Measurements from ENCODE around the gene CCDC9B. TPM values are rescaled to one million over a fixed set of nuclear protein-coding genes. Genes with fewer than 3 reads are reported as not detected.

CCDC9B gene
- total RNA-seq, 1 experiment from 2014 or later: 1.4 TPM

DNA sequence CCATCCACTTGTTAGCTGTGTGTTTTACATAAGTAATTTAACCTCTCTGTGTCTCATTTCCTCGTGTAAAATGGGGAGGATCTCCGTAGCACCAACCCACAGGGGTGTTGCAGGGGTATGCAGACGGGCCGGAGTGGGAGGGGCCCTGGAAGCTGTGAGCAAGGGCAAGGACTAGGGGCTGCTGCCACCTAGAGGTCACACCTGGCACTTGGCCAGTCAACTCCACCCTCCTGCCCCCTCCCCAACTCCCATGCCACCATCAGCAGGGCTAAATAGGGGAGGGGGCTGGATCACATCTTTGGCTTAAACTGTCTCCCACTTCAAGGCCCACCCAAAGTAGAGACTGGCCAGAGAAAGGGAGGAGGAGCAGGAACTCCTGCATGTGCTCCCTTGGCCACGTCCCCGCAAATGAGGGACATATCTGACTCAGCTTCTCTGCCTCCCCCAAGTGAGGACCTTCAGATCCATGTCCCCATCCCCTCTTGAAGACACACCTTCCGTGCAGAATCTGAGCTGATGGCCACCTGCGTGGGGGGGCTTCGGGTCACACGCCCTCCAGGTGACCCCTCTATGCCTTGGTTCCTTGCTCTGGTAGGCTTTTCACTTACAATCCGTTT is 2.6 kb downstream of the CCDC9B start (continued):
- TF ChIP-seq, protein P1, sequence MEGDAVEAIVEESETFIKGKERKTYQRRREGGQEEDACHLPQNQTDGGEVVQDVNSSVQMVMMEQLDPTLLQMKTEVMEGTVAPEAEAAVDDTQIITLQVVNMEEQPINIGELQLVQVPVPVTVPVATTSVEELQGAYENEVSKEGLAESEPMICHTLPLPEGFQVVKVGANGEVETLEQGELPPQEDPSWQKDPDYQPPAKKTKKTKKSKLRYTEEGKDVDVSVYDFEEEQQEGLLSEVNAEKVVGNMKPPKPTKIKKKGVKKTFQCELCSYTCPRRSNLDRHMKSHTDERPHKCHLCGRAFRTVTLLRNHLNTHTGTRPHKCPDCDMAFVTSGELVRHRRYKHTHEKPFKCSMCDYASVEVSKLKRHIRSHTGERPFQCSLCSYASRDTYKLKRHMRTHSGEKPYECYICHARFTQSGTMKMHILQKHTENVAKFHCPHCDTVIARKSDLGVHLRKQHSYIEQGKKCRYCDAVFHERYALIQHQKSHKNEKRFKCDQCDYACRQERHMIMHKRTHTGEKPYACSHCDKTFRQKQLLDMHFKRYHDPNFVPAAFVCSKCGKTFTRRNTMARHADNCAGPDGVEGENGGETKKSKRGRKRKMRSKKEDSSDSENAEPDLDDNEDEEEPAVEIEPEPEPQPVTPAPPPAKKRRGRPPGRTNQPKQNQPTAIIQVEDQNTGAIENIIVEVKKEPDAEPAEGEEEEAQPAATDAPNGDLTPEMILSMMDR (IDR thresholded peaks at IDR 0.05): peak; percentile 87
- TF ChIP-seq MLX (CRISPR knock-in tag; IDR thresholded peaks at IDR 0.05) (no peak), FOXP4 (CRISPR knock-in tag; IDR thresholded peaks at IDR 0.05) (no peak), HMGA2 (CRISPR knock-in tag; IDR thresholded peaks at IDR 0.05) (no peak)
- TF ChIP-seq, protein P2, sequence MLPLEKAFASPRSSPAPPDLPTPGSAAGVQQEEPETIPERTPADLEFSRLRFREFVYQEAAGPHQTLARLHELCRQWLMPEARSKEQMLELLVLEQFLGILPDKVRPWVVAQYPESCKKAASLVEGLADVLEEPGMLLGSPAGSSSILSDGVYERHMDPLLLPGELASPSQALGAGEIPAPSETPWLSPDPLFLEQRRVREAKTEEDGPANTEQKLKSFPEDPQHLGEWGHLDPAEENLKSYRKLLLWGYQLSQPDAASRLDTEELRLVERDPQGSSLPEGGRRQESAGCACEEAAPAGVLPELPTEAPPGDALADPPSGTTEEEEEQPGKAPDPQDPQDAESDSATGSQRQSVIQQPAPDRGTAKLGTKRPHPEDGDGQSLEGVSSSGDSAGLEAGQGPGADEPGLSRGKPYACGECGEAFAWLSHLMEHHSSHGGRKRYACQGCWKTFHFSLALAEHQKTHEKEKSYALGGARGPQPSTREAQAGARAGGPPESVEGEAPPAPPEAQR (CRISPR knock-in tag; IDR thresholded peaks at IDR 0.05): no peak

DNA sequence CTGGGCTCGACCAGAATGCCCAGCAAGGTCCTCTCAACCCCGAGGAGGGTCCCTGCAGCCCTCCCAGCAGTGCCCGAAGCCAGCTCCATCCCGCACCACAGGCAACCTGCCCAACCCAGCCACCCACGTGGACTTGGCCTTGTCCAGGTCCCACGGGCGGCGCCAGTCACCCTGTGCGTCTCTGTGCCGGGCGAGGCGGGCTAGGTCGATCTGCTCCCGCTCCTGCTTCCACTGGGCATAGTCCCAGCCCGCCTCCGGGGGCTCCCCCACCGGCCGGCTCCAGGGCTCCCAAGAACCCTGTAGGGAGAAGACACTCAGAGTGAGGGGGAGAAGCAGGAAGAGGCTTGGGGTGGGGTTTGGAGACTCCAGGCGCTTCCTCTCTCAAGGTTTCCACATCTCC is 3.1 kb downstream of the CCDC9B start:
- peaks cover 5% of the 10 kb centered on the region for H3K27me3 Mint-ChIP-seq (ENCODE audit: low read depth)
- H3K9me3 Mint-ChIP-seq: no peaks in the 10 kb centered on the region
- ChIA-PET POLR2A (interaction anchor here (1.6 to 2.8 kb wide), 3 partner anchors 9 to 84 kb away, joined by 6 to 10 read pairs (median 6); partner anchors contain the start of gene INAFM2), CTCF (interaction anchor here (0.6 to 9.6 kb wide), 47 partner anchors 9 to 556 kb away, joined by 3 to 264 read pairs (median 8); partner anchors contain the start of genes BAHD1, DISP2, INAFM2 and IVD)
- peaks cover 42% of the 10 kb centered on the region for H3K4me1 Mint-ChIP-seq
- H3K36me3 Mint-ChIP-seq: no peaks in the 10 kb centered on the region
- H3K27ac Mint-ChIP-seq: no peak overlapping the region
- peak; percentile 4 for ATAC-seq
- no peak for DNase-seq (ENCODE audit: low spot score)
- TF ChIP-seq, protein P3, sequence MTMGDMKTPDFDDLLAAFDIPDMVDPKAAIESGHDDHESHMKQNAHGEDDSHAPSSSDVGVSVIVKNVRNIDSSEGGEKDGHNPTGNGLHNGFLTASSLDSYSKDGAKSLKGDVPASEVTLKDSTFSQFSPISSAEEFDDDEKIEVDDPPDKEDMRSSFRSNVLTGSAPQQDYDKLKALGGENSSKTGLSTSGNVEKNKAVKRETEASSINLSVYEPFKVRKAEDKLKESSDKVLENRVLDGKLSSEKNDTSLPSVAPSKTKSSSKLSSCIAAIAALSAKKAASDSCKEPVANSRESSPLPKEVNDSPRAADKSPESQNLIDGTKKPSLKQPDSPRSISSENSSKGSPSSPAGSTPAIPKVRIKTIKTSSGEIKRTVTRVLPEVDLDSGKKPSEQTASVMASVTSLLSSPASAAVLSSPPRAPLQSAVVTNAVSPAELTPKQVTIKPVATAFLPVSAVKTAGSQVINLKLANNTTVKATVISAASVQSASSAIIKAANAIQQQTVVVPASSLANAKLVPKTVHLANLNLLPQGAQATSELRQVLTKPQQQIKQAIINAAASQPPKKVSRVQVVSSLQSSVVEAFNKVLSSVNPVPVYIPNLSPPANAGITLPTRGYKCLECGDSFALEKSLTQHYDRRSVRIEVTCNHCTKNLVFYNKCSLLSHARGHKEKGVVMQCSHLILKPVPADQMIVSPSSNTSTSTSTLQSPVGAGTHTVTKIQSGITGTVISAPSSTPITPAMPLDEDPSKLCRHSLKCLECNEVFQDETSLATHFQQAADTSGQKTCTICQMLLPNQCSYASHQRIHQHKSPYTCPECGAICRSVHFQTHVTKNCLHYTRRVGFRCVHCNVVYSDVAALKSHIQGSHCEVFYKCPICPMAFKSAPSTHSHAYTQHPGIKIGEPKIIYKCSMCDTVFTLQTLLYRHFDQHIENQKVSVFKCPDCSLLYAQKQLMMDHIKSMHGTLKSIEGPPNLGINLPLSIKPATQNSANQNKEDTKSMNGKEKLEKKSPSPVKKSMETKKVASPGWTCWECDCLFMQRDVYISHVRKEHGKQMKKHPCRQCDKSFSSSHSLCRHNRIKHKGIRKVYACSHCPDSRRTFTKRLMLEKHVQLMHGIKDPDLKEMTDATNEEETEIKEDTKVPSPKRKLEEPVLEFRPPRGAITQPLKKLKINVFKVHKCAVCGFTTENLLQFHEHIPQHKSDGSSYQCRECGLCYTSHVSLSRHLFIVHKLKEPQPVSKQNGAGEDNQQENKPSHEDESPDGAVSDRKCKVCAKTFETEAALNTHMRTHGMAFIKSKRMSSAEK (CRISPR knock-in tag; IDR thresholded peaks at IDR 0.05; ENCODE audit: borderline replicate concordance): no peak
- TF ChIP-seq ZBTB21 (CRISPR knock-in tag; IDR thresholded peaks at IDR 0.05; ENCODE audit: borderline replicate concordance) (no peak), IRF2 (CRISPR knock-in tag; IDR thresholded peaks at IDR 0.05; ENCODE audit: borderline replicate concordance, low read depth) (no peak)
- TF ChIP-seq, protein P4, sequence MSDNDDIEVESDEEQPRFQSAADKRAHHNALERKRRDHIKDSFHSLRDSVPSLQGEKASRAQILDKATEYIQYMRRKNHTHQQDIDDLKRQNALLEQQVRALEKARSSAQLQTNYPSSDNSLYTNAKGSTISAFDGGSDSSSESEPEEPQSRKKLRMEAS (CRISPR knock-in tag; IDR thresholded peaks at IDR 0.05): 0 out of 2 replicates have a peak, but pooled peaks have one; percentile 12
- H3K4me3 Mint-ChIP-seq: no peak overlapping the region

- Mint-ChIP-seq H3K36me3 (no peaks in the 10 kb centered on the region), H3K4me3 (no peak overlapping the region), H3K27ac (no peak overlapping the region), H3K27me3 (ENCODE audit: low read depth) (peaks cover 5% of the 10 kb centered on the region), H3K9me3 (no peaks in the 10 kb centered on the region), H3K4me1 (peaks cover 42% of the 10 kb centered on the region)
- POLR2A ChIA-PET: interaction anchor here (1.6 to 2.8 kb wide), 2 partner anchors 8 to 14 kb away, joined by 6 to 10 read pairs; partner anchors contain the start of gene INAFM2
- ATAC-seq (peak; percentile 29), DNase-seq (ENCODE audit: low spot score) (peak; percentile 69)
- CTCF ChIA-PET: interaction anchor here (0.6 to 9.6 kb wide), 42 partner anchors 8 to 557 kb away, joined by 3 to 264 read pairs (median 11); partner anchors contain the start of genes BAHD1, DISP2, INAFM2 and IVD
- TF ChIP-seq, protein P4 (CRISPR knock-in tag; IDR thresholded peaks at IDR 0.05): no peak
- TF ChIP-seq ZBTB21 (CRISPR knock-in tag; IDR thresholded peaks at IDR 0.05; ENCODE audit: borderline replicate concordance) (no peak), SP1 (CRISPR knock-in tag; conservative IDR thresholded peaks at IDR 0.05) (no peak), CREM (CRISPR knock-in tag; IDR thresholded peaks at IDR 0.05) (no peak), TEAD4 (CRISPR knock-in tag; IDR thresholded peaks at IDR 0.05) (no peak), MYBL2 (CRISPR knock-in tag; IDR thresholded peaks at IDR 0.05) (no peak)
- TF ChIP-seq, protein P5, sequence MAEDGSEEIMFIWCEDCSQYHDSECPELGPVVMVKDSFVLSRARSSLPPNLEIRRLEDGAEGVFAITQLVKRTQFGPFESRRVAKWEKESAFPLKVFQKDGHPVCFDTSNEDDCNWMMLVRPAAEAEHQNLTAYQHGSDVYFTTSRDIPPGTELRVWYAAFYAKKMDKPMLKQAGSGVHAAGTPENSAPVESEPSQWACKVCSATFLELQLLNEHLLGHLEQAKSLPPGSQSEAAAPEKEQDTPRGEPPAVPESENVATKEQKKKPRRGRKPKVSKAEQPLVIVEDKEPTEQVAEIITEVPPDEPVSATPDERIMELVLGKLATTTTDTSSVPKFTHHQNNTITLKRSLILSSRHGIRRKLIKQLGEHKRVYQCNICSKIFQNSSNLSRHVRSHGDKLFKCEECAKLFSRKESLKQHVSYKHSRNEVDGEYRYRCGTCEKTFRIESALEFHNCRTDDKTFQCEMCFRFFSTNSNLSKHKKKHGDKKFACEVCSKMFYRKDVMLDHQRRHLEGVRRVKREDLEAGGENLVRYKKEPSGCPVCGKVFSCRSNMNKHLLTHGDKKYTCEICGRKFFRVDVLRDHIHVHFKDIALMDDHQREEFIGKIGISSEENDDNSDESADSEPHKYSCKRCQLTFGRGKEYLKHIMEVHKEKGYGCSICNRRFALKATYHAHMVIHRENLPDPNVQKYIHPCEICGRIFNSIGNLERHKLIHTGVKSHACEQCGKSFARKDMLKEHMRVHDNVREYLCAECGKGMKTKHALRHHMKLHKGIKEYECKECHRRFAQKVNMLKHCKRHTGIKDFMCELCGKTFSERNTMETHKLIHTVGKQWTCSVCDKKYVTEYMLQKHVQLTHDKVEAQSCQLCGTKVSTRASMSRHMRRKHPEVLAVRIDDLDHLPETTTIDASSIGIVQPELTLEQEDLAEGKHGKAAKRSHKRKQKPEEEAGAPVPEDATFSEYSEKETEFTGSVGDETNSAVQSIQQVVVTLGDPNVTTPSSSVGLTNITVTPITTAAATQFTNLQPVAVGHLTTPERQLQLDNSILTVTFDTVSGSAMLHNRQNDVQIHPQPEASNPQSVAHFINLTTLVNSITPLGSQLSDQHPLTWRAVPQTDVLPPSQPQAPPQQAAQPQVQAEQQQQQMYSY (CRISPR knock-in tag; IDR thresholded peaks at IDR 0.05): no peak
- TF ChIP-seq, protein P6, sequence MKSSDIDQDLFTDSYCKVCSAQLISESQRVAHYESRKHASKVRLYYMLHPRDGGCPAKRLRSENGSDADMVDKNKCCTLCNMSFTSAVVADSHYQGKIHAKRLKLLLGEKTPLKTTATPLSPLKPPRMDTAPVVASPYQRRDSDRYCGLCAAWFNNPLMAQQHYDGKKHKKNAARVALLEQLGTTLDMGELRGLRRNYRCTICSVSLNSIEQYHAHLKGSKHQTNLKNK (CRISPR knock-in tag; IDR thresholded peaks at IDR 0.05): no peak
Observed at GRCh38 chr15:40336744-40337122, 4.0 kb downstream of the CCDC9B start.

Measured in WTC11 (cell line).